ENCODE data around the gene VSX2.
A peak's percentile ranks its signal among the peaks of the same experiment; 100 is the strongest.

The VSX2 gene

DNA sequence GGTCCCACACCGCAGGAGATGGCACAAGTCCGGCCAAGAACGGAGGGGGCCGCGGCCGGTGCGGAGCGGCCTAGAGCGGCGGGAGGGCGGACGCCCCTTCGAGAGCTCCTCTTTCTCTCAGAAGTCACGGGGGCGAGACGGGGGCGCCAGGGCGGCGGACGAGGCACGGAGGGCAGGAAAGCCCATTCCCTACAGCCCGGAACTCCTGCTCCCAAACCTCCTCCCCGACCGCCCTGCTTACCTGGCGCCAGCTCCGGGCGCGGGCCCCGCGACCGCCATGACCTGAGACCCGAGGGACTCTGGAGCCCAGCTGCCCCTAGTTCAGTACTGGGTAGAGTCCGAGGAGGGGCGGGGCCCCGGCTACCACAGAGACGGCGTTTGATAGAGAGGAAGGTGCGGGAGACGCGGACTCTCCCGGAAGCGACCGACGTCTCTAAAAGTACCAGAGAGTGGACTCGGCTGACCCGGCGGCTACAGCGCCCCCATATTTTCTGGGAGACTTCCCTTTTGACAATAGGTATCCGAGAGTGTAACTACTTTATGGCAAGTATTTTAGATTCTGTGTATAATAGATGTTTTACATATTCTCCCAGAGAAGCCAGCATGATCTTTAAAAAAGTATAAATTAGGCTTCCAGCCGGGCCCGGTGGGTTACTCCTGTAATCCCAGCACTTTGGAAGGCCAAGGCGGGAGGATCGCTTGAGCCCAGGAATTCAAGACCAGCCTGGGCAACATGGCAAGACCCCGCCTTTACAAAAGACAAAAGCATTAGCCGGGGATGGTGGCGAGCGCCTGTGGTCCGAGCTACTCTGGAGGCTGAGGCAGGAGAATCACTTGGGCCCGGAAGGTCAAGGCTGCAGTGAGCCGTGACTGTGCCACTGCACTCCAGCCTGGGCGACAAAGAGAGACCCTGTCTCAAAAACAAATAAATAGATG lies 63.7 kb downstream of the VSX2 start, which contains the start of gene ABCD4:
ABCD4 (minus strand) TSS at position 301 of the 936 bp plus-strand sequence; CDS start at position 279, 22 bp downstream.
- peak; percentile 95 for DNase-seq (ENCODE audit: low spot score)

DNA sequence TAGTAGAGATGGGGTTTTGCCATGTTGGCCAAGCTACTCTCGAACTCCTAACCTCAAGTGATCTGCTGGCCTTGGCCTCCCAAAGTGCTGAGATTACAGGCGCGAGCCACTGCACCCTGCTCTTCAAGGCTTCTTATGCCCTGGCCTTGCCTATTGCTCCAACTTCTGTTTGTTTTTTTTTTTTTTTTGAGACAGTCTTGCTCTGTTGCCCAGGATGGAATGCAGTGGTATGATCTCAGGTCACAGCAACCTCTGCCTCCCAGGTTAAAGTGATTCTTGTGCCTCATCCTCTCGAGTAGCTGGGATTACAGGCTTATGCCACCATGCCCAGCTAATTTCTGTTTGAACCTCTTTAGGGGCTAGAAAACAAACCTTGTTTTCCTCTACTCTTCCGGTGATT lies 69.4 kb downstream of the VSX2 start:
- no peak for DNase-seq (ENCODE audit: low spot score)

DNA sequence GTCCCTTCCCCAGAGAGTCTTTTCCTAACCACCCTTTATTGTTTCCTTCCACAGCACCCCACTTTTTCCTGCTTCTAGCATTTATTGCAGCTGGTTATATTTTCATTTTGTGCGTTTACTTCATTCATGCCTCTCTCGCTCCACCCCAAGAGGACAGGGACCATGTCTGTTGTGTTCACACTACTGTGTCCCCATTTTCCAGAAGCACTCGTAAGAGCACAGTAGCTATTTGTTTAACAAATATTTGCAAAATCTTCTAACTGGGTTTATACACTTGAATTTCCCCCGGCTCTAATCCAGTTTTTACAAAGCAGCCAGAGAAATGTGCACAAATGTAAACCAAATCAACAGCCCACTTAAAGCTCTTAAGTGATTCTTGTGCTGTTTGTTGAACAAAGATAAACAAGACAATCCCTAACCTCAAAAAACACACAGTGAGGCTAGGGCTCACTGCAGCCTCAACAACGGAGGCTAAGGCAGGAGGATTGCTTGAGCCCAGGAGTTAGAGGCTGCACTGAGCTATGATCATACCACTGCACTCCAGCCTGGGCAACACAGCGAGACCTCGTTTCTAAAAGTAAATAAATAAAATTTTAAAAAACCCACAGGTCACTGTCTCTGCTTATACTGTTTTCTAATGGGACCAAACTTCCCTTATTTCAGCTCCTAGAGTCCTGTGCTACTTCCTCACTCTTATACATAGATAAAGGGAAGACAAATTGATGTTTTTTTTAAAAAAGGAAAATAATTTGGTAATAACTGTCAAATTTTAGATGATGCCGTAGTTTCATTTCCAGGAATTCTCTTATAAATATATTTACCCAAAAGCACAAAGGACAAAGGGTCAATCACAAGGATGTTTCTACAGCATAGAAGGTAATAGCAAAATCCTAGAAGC lies 70.1 kb downstream of the VSX2 start:
- DNase-seq (ENCODE audit: low spot score), result no peak

DNA sequence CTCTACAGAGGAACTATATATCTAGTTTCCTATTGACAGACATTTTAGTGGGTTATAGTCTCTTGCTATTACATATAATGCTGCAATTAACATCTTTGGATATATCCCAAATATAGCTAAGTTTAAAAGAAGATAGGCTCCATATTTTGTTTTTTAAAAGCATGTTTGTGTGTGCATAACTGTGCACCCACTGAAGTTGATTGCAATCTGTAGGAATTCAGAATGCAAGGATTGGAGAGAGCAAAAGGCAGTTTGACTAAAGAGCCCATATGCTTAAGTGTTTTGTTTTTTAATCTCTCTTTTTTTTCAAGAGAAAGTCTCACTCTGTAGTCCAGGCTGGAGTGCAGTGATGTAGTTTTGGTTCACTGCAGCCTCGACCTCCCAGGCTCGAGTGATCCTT lies 72.9 kb downstream of the VSX2 start:
- DNase-seq (ENCODE audit: low spot score), result no peak
